Neural progenitor cell (in vitro differentiated cells): ENCODE data around the gene RNPEP. TPM values are rescaled to one million over a fixed set of nuclear protein-coding genes. Genes with fewer than 3 reads are reported as not detected.

Source experiments
- DNase-seq: peaks from one replicate; pipeline ENCODE4 v3.0.0-alpha.2; 2016; ENCODE audit warnings: low spot score
- H2AFZ ChIP-seq: fragments of 200-600 bp; sonication (generic); replicated peaks from 2 replicates; pipeline ENCODE4 v1.6.1; 2016; ENCODE audit warnings: antibody characterized with exemption
- H3F3A ChIP-seq: fragments of 200-600 bp; sonication (generic); 2 replicates; pipeline ENCODE4 v1.6.1; 2016; ENCODE audit warnings: antibody characterized with exemption, low read depth
- H3K27ac ChIP-seq: fragments of 200-600 bp; sonication (generic); 2 replicates; pipeline ENCODE4 v1.5.1; 2016; ENCODE audit warnings: mild to moderate bottlenecking
- H3K27me3 ChIP-seq: fragments of 200-600 bp; sonication (generic); 2 replicates; pipeline ENCODE4 v1.6.1; 2016; ENCODE audit warnings: mild to moderate bottlenecking, moderate library complexity
- H3K36me3 ChIP-seq: fragments of 200-600 bp; sonication (generic); 2 replicates; pipeline ENCODE4 v1.5.1; 2016
- H3K4me1 ChIP-seq: fragments of 200-600 bp; sonication (generic); 2 replicates; pipeline ENCODE4 v1.6.1; 2016; ENCODE audit warnings: mixed run types
- H3K4me2 ChIP-seq: fragments of 200-600 bp; sonication (generic); 2 replicates; pipeline ENCODE4 v1.6.1; 2016
- H3K4me3 ChIP-seq: fragments of 200-600 bp; sonication (generic); 2 replicates; pipeline ENCODE4 v1.5.1; 2016
- H3K79me2 ChIP-seq: fragments of 200-600 bp; sonication (generic); 2 replicates; pipeline ENCODE4 v1.6.1; 2016; ENCODE audit warnings: low read depth
- H3K9ac ChIP-seq: fragments of 200-600 bp; sonication (generic); 2 replicates; pipeline ENCODE4 v1.6.1; 2016
- H3K9me3 ChIP-seq: fragments of 200-600 bp; sonication (generic); 2 replicates; pipeline ENCODE4 v1.5.1; 2016; ENCODE audit warnings: low read depth
- H4K20me1 ChIP-seq: fragments of 200-600 bp; sonication (generic); 2 replicates; pipeline ENCODE4 v1.6.1; 2016; ENCODE audit warnings: low read depth
- H3K27ac Mint-ChIP-seq: 3 replicates; pipeline ENCODE4 v1.8.0; 2021; ENCODE audit warnings: mixed read lengths
- H3K27me3 Mint-ChIP-seq: 2 replicates; pipeline ENCODE4 v1.8.0; 2022; ENCODE audit warnings: low read depth, mild to moderate bottlenecking, inconsistent platforms, moderate library complexity, mixed read lengths; ENCODE audit not compliant: insufficient read depth
- H3K36me3 Mint-ChIP-seq: 3 replicates; pipeline ENCODE4 v1.8.0; 2021; ENCODE audit warnings: mixed read lengths
- H3K4me1 Mint-ChIP-seq: 3 replicates; pipeline ENCODE4 v1.8.0; 2021; ENCODE audit warnings: mixed read lengths
- H3K4me3 Mint-ChIP-seq: 3 replicates; pipeline ENCODE4 v1.8.0; 2021; ENCODE audit warnings: mild to moderate bottlenecking, moderate library complexity, mixed read lengths
- H3K9me3 Mint-ChIP-seq: 3 replicates; pipeline ENCODE4 v1.8.0; 2020; ENCODE audit warnings: mixed read lengths
- CTCF ChIP-seq: fragments of 200-600 bp; sonication (generic); IDR thresholded peaks from 2 replicates; pipeline ENCODE4 v1.5.1; 2017; ENCODE audit warnings: antibody characterized with exemption, mild to moderate bottlenecking
- EZH2 ChIP-seq: fragments of 200-600 bp; sonication (generic); IDR thresholded peaks from 2 replicates; pipeline ENCODE4 v1.6.1; 2017; ENCODE audit warnings: antibody characterized with exemption, mild to moderate bottlenecking, moderate library complexity
- EZH2phosphoT487 ChIP-seq: fragments of 200-600 bp; sonication (generic); IDR thresholded peaks from 2 replicates; pipeline ENCODE4 v1.6.1; 2017; ENCODE audit warnings: antibody characterized with exemption
- total RNA-seq: library from RNA; depleted of rRNA; stranded (reverse); fragments of >200 nt; gene quantifications from 2 replicates; pipeline ENCODE4 v1.2.3, GENCODE V29; 2015; ENCODE audit warnings: low replicate concordance

Gene RNPEP
- total RNA-seq, 1 donor from 2014 or later, result 48.7 TPM

GRCh38 chr1:201968202-201968925 lies 14.1 kb upstream of the RNPEP start:
- H4K20me1 ChIP-seq, result peaks cover 6% of the 10 kb centered on the region
- H3K4me3 Mint-ChIP-seq, result no peak overlapping the region

GRCh38 chr1:201970334-201971159 lies 11.9 kb upstream of the RNPEP start:
- no peaks in the 10 kb centered on the region for H3K27me3 Mint-ChIP-seq
- peaks cover 9% of the 10 kb centered on the region for H3K36me3 ChIP-seq

More at GRCh38 chr1:201968202-201968925, 14.1 kb upstream of the RNPEP start:
- Histone ChIP-seq H3K27ac (no peak overlapping the region), H3K4me3 (no peak overlapping the region), H2AFZ (no peak overlapping the region), H3K9me3 (no peaks in the 10 kb centered on the region), H3K79me2 (peaks cover 3% of the 10 kb centered on the region), H3F3A (peaks cover 11% of the 10 kb centered on the region), H3K36me3 (peaks cover 14% of the 10 kb centered on the region), H3K4me2 (no peak overlapping the region), H3K4me1 (no peaks in the 10 kb centered on the region), H3K27me3 (no peaks in the 10 kb centered on the region), H3K9ac (no peak overlapping the region)
- DNase-seq, result no peak
- Mint-ChIP-seq H3K27me3 (no peaks in the 10 kb centered on the region), H3K4me1 (no peaks in the 10 kb centered on the region), H3K9me3 (no peaks in the 10 kb centered on the region), H3K36me3 (peaks cover 10% of the 10 kb centered on the region), H3K27ac (no peak overlapping the region)
- TF ChIP-seq EZH2phosphoT487 (no peak), EZH2 (no peak), CTCF (no peak)

GRCh38 chr1:201982082-201982622 lies 296 bp upstream of the RNPEP start:
- Histone ChIP-seq H3K27me3 (peaks cover 15% of the 10 kb centered on the region), H3K9ac (no peak overlapping the region), H3K79me2 (peaks cover 40% of the 10 kb centered on the region), H3K4me2 (peak overlapping the region; percentile 91), H3K4me1 (peaks cover 6% of the 10 kb centered on the region), H3K9me3 (no peaks in the 10 kb centered on the region), H3K4me3 (peak overlapping the region; percentile 68), H3K27ac (no peak overlapping the region), H3K36me3 (no peaks in the 10 kb centered on the region), H2AFZ (peak overlapping the region; percentile 91), H3F3A (peaks cover 24% of the 10 kb centered on the region), H4K20me1 (peaks cover 13% of the 10 kb centered on the region)
- Mint-ChIP-seq H3K36me3 (peaks cover 2% of the 10 kb centered on the region), H3K27ac (peak overlapping the region; percentile 91), H3K27me3 (peaks cover 7% of the 10 kb centered on the region), H3K9me3 (no peaks in the 10 kb centered on the region), H3K4me1 (peaks cover 22% of the 10 kb centered on the region), H3K4me3 (peak overlapping the region; percentile 97)
- DNase-seq, result peak; percentile 81
- TF ChIP-seq EZH2 (peak; percentile 2), CTCF (no peak)

More at GRCh38 chr1:201970334-201971159, 11.9 kb upstream of the RNPEP start:
- Histone ChIP-seq H3K27me3 (no peaks in the 10 kb centered on the region), H3K4me3 (no peak overlapping the region), H3K79me2 (peaks cover 3% of the 10 kb centered on the region), H3K27ac (no peak overlapping the region), H3K9ac (no peak overlapping the region), H3K4me1 (no peaks in the 10 kb centered on the region), H3K9me3 (no peaks in the 10 kb centered on the region), H4K20me1 (peaks cover 5% of the 10 kb centered on the region), H3F3A (peaks cover 11% of the 10 kb centered on the region), H2AFZ (no peak overlapping the region), H3K4me2 (no peak overlapping the region)
- peaks cover 7% of the 10 kb centered on the region for H3K36me3 Mint-ChIP-seq
- H3K4me1 Mint-ChIP-seq, result no peaks in the 10 kb centered on the region
- TF ChIP-seq CTCF (no peak), EZH2phosphoT487 (no peak), EZH2 (no peak)
- H3K4me3 Mint-ChIP-seq, result no peak overlapping the region
- DNase-seq, result no peak
- no peak overlapping the region for H3K27ac Mint-ChIP-seq
- H3K9me3 Mint-ChIP-seq, result no peaks in the 10 kb centered on the region
